Measurements from ENCODE around the gene PCSK2.

DNA sequence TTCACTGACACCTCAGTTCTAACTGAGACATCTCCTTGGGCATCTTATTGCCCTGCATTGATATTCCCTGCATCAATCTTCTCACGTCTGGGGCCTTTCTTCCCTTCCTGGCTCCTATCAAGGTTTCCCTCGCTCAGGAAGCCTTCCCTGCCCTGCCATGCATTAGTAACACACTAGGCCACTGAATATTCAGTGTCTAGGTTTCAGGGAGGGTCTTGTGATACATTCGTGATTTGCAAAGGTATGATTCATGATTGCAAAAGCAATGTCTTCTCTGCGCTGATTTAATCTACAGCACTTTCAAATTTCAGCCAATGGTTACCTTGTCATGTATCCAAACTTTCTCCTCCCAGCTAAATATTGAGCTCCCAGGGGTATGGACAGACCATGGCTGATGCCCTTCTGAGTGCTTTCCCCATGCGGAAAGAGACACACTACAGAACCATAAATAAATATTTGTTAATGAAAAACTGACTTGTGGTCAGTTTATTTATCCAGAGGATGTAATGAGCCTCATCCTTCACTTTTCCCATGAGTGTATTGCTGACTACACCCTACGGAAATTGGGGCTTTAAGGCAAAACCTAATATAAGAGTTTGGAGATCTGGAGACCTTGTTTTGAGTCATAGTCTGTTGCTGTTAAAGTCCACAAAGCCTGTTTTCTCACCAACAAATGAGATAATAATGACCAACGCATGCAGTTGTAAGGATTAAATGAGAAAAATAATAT is 21.6 kb upstream of the PCSK2 start:
- TF ChIP-seq, protein P1, sequence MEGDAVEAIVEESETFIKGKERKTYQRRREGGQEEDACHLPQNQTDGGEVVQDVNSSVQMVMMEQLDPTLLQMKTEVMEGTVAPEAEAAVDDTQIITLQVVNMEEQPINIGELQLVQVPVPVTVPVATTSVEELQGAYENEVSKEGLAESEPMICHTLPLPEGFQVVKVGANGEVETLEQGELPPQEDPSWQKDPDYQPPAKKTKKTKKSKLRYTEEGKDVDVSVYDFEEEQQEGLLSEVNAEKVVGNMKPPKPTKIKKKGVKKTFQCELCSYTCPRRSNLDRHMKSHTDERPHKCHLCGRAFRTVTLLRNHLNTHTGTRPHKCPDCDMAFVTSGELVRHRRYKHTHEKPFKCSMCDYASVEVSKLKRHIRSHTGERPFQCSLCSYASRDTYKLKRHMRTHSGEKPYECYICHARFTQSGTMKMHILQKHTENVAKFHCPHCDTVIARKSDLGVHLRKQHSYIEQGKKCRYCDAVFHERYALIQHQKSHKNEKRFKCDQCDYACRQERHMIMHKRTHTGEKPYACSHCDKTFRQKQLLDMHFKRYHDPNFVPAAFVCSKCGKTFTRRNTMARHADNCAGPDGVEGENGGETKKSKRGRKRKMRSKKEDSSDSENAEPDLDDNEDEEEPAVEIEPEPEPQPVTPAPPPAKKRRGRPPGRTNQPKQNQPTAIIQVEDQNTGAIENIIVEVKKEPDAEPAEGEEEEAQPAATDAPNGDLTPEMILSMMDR (IDR thresholded peaks at IDR 0.05): no peak
- no peak for TF ChIP-seq POLR2AphosphoS5 (IDR thresholded peaks at IDR 0.05)

Data from esophagus muscularis mucosa (tissue), 3 donors.